ENCODE results near the gene PDHB. TPM values are rescaled to one million over a fixed set of nuclear protein-coding genes. Genes with fewer than 3 reads are reported as not detected.

The PDHB gene
- total and polyA plus RNA-seq, 9 donors, result 24.4 to 98.4 (median 36.4) TPM

GRCh38 chr3:58434168-58434504 lies 504 bp upstream of the PDHB start:
- Histone ChIP-seq H3K36me3 (no peaks in the 10 kb centered on the region), H3K27me3 (no peaks in the 10 kb centered on the region), H3K4me3 (peak overlapping the region; percentile 64), H3K27ac (peak overlapping the region; percentile 73 to 86), H3K9me3 (no peaks in the 10 kb centered on the region), H3K4me1 (ENCODE audit: insufficient read depth) (peaks cover 5% of the 10 kb centered on the region)
- TF ChIP-seq, protein P1, sequence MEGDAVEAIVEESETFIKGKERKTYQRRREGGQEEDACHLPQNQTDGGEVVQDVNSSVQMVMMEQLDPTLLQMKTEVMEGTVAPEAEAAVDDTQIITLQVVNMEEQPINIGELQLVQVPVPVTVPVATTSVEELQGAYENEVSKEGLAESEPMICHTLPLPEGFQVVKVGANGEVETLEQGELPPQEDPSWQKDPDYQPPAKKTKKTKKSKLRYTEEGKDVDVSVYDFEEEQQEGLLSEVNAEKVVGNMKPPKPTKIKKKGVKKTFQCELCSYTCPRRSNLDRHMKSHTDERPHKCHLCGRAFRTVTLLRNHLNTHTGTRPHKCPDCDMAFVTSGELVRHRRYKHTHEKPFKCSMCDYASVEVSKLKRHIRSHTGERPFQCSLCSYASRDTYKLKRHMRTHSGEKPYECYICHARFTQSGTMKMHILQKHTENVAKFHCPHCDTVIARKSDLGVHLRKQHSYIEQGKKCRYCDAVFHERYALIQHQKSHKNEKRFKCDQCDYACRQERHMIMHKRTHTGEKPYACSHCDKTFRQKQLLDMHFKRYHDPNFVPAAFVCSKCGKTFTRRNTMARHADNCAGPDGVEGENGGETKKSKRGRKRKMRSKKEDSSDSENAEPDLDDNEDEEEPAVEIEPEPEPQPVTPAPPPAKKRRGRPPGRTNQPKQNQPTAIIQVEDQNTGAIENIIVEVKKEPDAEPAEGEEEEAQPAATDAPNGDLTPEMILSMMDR (IDR thresholded peaks at IDR 0.05), result no peak
- TF ChIP-seq POLR2A (IDR thresholded peaks at IDR 0.05) (no peak), EP300 (IDR thresholded peaks at IDR 0.05) (no peak)
- intact Hi-C loops (cut with DNase I), result no loop called here
- no peak for DNase-seq
- WGBS, 3 donors, result 46 to 50% (median 48%) methylated on average over 3 of the region's 3 CpGs

GRCh38 chr3:58432905-58433304 lies 727 bp downstream of the PDHB start:
- peaks cover 5% of the 10 kb centered on the region for H3K4me1 ChIP-seq (ENCODE audit: insufficient read depth)
- peak overlapping the region in 1 of 2 donors; percentile 86 for H3K27ac ChIP-seq
- TF ChIP-seq POLR2A (IDR thresholded peaks at IDR 0.05) (no peak), EP300 (IDR thresholded peaks at IDR 0.05) (no peak)
- TF ChIP-seq, protein P1 (IDR thresholded peaks at IDR 0.05), result no peak
- no peaks in the 10 kb centered on the region for H3K27me3 ChIP-seq
- H3K36me3 ChIP-seq, result no peaks in the 10 kb centered on the region
- H3K9me3 ChIP-seq, result no peaks in the 10 kb centered on the region
- H3K4me3 ChIP-seq, result peak overlapping the region; percentile 64
- no peak for DNase-seq
- intact Hi-C loops (cut with DNase I), result no loop called here
- 35 to 51% (median 40%) methylated on average over 6 of the region's 6 CpGs for WGBS, 3 donors

DNA sequence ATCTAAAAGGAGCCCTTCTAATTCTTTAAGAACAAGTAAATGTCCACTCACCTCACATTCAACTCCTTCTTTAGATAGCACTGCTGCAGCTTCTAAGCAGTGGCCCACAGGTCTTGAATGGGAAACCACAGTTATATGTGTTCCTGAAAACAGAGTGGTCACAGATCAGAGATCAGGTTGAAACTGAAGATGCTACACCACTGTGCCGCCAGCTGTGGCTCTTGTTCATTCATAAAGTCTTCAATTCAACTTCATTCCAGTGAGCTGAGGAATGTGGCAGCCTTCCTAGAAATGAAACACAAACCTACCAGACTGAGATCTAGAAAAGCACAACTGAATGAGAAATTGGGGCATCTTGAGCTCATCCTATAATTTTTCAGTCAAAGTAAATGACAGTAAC lies 4.0 kb downstream of the PDHB start:
- H3K36me3 ChIP-seq, result no peaks in the 10 kb centered on the region
- intact Hi-C loops (cut with DNase I), result no loop called here
- H3K9me3 ChIP-seq, result no peaks in the 10 kb centered on the region
- DNase-seq, result no peak
- H3K27ac ChIP-seq, result no peak overlapping the region
- TF ChIP-seq EP300 (IDR thresholded peaks at IDR 0.05), result no peak
- TF ChIP-seq, protein P1 (IDR thresholded peaks at IDR 0.05), result no peak
- TF ChIP-seq POLR2A (IDR thresholded peaks at IDR 0.05), result no peak
- WGBS, 3 donors, result 55 to 71% (median 57%) methylated on average over 1 of the region's 1 CpG
- H3K4me1 ChIP-seq (ENCODE audit: insufficient read depth), result peaks cover 5% of the 10 kb centered on the region
- H3K4me3 ChIP-seq, result no peak overlapping the region
- H3K27me3 ChIP-seq, result no peaks in the 10 kb centered on the region

- intact Hi-C loops (cut with DNase I), result no loop called here
- TF ChIP-seq POLR2A (IDR thresholded peaks at IDR 0.05) (no peak), EP300 (IDR thresholded peaks at IDR 0.05) (no peak)
- TF ChIP-seq, protein P1 (IDR thresholded peaks at IDR 0.05), result no peak
- Histone ChIP-seq H3K27ac (no peak overlapping the region), H3K9me3 (no peaks in the 10 kb centered on the region), H3K27me3 (no peaks in the 10 kb centered on the region), H3K4me1 (ENCODE audit: insufficient read depth) (peaks cover 3% of the 10 kb centered on the region), H3K4me3 (no peak overlapping the region), H3K36me3 (no peaks in the 10 kb centered on the region)
- DNase-seq, result no peak
- 68 to 86% (median 75%) methylated on average over 7 of the region's 7 CpGs for WGBS, 3 donors
Observed at GRCh38 chr3:58427661-58428361, 5.8 kb downstream of the PDHB start.
